ENCODE data around the gene NKAPL.

NKAPL gene

GRCh38 chr6:28226460-28226859 lies 32.6 kb upstream of the NKAPL start:
- no peak overlapping the region for H3K27ac Mint-ChIP-seq
- H3K4me1 Mint-ChIP-seq: peaks cover 11% of the 10 kb centered on the region
- H3K9me3 Mint-ChIP-seq: no peaks in the 10 kb centered on the region
- H3K36me3 Mint-ChIP-seq (ENCODE audit: low read depth): peaks cover 8% of the 10 kb centered on the region
- no peak overlapping the region for H3K4me3 Mint-ChIP-seq
- peaks cover 37% of the 10 kb centered on the region for H3K27me3 Mint-ChIP-seq
- DNase-seq (no peak), ATAC-seq (no peak)

GRCh38 chr6:28232785-28233184 lies 26.3 kb upstream of the NKAPL start:
- Mint-ChIP-seq H3K27me3 (peaks cover 4% of the 10 kb centered on the region), H3K36me3 (ENCODE audit: low read depth) (peaks cover 19% of the 10 kb centered on the region), H3K9me3 (no peaks in the 10 kb centered on the region), H3K4me3 (no peak overlapping the region), H3K27ac (no peak overlapping the region), H3K4me1 (no peaks in the 10 kb centered on the region)
- DNase-seq (no peak), ATAC-seq (no peak)

- Mint-ChIP-seq H3K9me3 (no peaks in the 10 kb centered on the region), H3K27ac (no peak overlapping the region), H3K27me3 (peaks cover 4% of the 10 kb centered on the region), H3K4me1 (no peaks in the 10 kb centered on the region), H3K36me3 (ENCODE audit: low read depth) (peaks cover 11% of the 10 kb centered on the region), H3K4me3 (no peak overlapping the region)
- ATAC-seq (no peak), DNase-seq (no peak)
These were observed 23.1 kb upstream of the NKAPL start for GRCh38 chr6:28235912-28236452.

- no peaks in the 10 kb centered on the region for H3K9me3 Mint-ChIP-seq
- DNase-seq: no peak
- peaks cover 8% of the 10 kb centered on the region for H3K36me3 Mint-ChIP-seq (ENCODE audit: low read depth)
- no peaks in the 10 kb centered on the region for H3K4me1 Mint-ChIP-seq
- H3K27me3 Mint-ChIP-seq: no peaks in the 10 kb centered on the region
- ATAC-seq: no peak
- no peak overlapping the region for H3K4me3 Mint-ChIP-seq
- H3K27ac Mint-ChIP-seq: no peak overlapping the region
These were observed 19.5 kb upstream of the NKAPL start for GRCh38 chr6:28239636-28240035.

GRCh38 chr6:28240471-28240870 lies 18.6 kb upstream of the NKAPL start:
- H3K4me1 Mint-ChIP-seq: no peaks in the 10 kb centered on the region
- H3K27ac Mint-ChIP-seq: no peak overlapping the region
- H3K27me3 Mint-ChIP-seq: no peaks in the 10 kb centered on the region
- no peak overlapping the region for H3K4me3 Mint-ChIP-seq
- H3K9me3 Mint-ChIP-seq: no peaks in the 10 kb centered on the region
- DNase-seq (no peak), ATAC-seq (no peak)
- peaks cover 14% of the 10 kb centered on the region for H3K36me3 Mint-ChIP-seq (ENCODE audit: low read depth)

GRCh38 chr6:28243946-28244345 lies 15.2 kb upstream of the NKAPL start:
- no peak for ATAC-seq
- H3K27ac Mint-ChIP-seq: no peak overlapping the region
- peaks cover 27% of the 10 kb centered on the region for H3K36me3 Mint-ChIP-seq (ENCODE audit: low read depth)
- DNase-seq: no peak
- no peaks in the 10 kb centered on the region for H3K27me3 Mint-ChIP-seq
- no peak overlapping the region for H3K4me3 Mint-ChIP-seq
- no peaks in the 10 kb centered on the region for H3K9me3 Mint-ChIP-seq
- no peaks in the 10 kb centered on the region for H3K4me1 Mint-ChIP-seq

GRCh38 chr6:28245206-28245941 lies 13.7 kb upstream of the NKAPL start:
- ATAC-seq (no peak), DNase-seq (no peak)
- Mint-ChIP-seq H3K27ac (no peak overlapping the region), H3K36me3 (ENCODE audit: low read depth) (peaks cover 27% of the 10 kb centered on the region), H3K27me3 (no peaks in the 10 kb centered on the region), H3K4me1 (peaks cover 8% of the 10 kb centered on the region), H3K9me3 (no peaks in the 10 kb centered on the region), H3K4me3 (no peak overlapping the region)

GRCh38 chr6:28248916-28249315 lies 10.2 kb upstream of the NKAPL start:
- peaks cover 25% of the 10 kb centered on the region for H3K4me1 Mint-ChIP-seq
- no peak for ATAC-seq
- H3K9me3 Mint-ChIP-seq: no peaks in the 10 kb centered on the region
- no peak overlapping the region for H3K4me3 Mint-ChIP-seq
- peaks cover 27% of the 10 kb centered on the region for H3K36me3 Mint-ChIP-seq (ENCODE audit: low read depth)
- DNase-seq: no peak
- H3K27ac Mint-ChIP-seq: no peak overlapping the region
- H3K27me3 Mint-ChIP-seq: no peaks in the 10 kb centered on the region

- Mint-ChIP-seq H3K9me3 (no peaks in the 10 kb centered on the region), H3K4me1 (peaks cover 28% of the 10 kb centered on the region), H3K27me3 (no peaks in the 10 kb centered on the region), H3K4me3 (peak overlapping the region; percentile 90), H3K36me3 (ENCODE audit: low read depth) (peaks cover 10% of the 10 kb centered on the region), H3K27ac (peak overlapping the region; percentile 25)
- DNase-seq: no peak
- no peak for ATAC-seq
These were observed 8.3 kb upstream of the NKAPL start for GRCh38 chr6:28250747-28251146.

GRCh38 chr6:28251661-28252008 lies 7.5 kb upstream of the NKAPL start:
- no peaks in the 10 kb centered on the region for H3K9me3 Mint-ChIP-seq
- H3K36me3 Mint-ChIP-seq (ENCODE audit: low read depth): peaks cover 3% of the 10 kb centered on the region
- peak overlapping the region; percentile 90 for H3K4me3 Mint-ChIP-seq
- H3K27ac Mint-ChIP-seq: peak overlapping the region; percentile 89
- H3K4me1 Mint-ChIP-seq: peaks cover 28% of the 10 kb centered on the region
- ATAC-seq: peak; percentile 35
- peak; percentile 42 for DNase-seq
- no peaks in the 10 kb centered on the region for H3K27me3 Mint-ChIP-seq

GRCh38 chr6:28252009-28252975 lies 6.8 kb upstream of the NKAPL start, which contains the start of gene ZKSCAN4:
TSS of gene ZKSCAN4 (minus strand) at chr6:28252269. CDS start at chr6:28251980, 289 bp downstream.
- peaks cover 28% of the 10 kb centered on the region for H3K4me1 Mint-ChIP-seq
- peak within 1 kb of the TSS; percentile 89 for H3K27ac Mint-ChIP-seq
- no peaks in the 10 kb centered on the region for H3K9me3 Mint-ChIP-seq
- H3K27me3 Mint-ChIP-seq: no peaks in the 10 kb centered on the region
- peak within 1 kb of the TSS; percentile 90 for H3K4me3 Mint-ChIP-seq
- peaks cover under 1% of the 10 kb centered on the region for H3K36me3 Mint-ChIP-seq (ENCODE audit: low read depth)
- peak; percentile 84 for DNase-seq
- ATAC-seq: peak; percentile 90

- DNase-seq (no peak), ATAC-seq (peak; percentile 43)
- H3K4me1 Mint-ChIP-seq: peaks cover 34% of the 10 kb centered on the region
- peaks cover 10% of the 10 kb centered on the region for H3K36me3 Mint-ChIP-seq (ENCODE audit: low read depth)
- H3K9me3 Mint-ChIP-seq: peaks cover 5% of the 10 kb centered on the region
- no peak overlapping the region for H3K4me3 Mint-ChIP-seq
- no peaks in the 10 kb centered on the region for H3K27me3 Mint-ChIP-seq
- no peak overlapping the region for H3K27ac Mint-ChIP-seq
These were observed 5.0 kb upstream of the NKAPL start for GRCh38 chr6:28254121-28254519.

GRCh38 chr6:28257042-28257441 lies 2.1 kb upstream of the NKAPL start:
- H3K27me3 Mint-ChIP-seq: peaks cover 4% of the 10 kb centered on the region
- H3K27ac Mint-ChIP-seq: no peak overlapping the region
- no peak overlapping the region for H3K4me3 Mint-ChIP-seq
- peaks cover 10% of the 10 kb centered on the region for H3K9me3 Mint-ChIP-seq
- ATAC-seq (no peak), DNase-seq (no peak)
- peaks cover 20% of the 10 kb centered on the region for H3K4me1 Mint-ChIP-seq
- H3K36me3 Mint-ChIP-seq (ENCODE audit: low read depth): peaks cover 14% of the 10 kb centered on the region

- Mint-ChIP-seq H3K4me1 (peaks cover 8% of the 10 kb centered on the region), H3K4me3 (no peak overlapping the region), H3K27ac (no peak overlapping the region), H3K36me3 (ENCODE audit: low read depth) (peaks cover 4% of the 10 kb centered on the region), H3K9me3 (peaks cover 6% of the 10 kb centered on the region), H3K27me3 (peaks cover 4% of the 10 kb centered on the region)
- DNase-seq (no peak), ATAC-seq (no peak)
These were observed 4.8 kb downstream of the NKAPL start for GRCh38 chr6:28263922-28264321.
